Cardiac fibroblast (primary cell): ENCODE results near the gene GNA12.

Source experiments
- DNase-seq, 2 donors: peaks; one replicate each; pipeline versions ENCODE4 v3.0.0 to v3.0.0-alpha.2; 2010; ENCODE audit warnings: low read depth in 2 of 2
- H3K4me3 ChIP-seq, 2 donors: replicated peaks in 1 of 2; 1 replicate in 1 of 2; 2 replicates in 1 of 2; pipeline ENCODE4 v1.5.1; 2011; ENCODE audit warnings: low read depth in 2 of 2, low read length in 2 of 2, mild to moderate bottlenecking in 2 of 2, moderate library complexity in 1 of 2
- TF ChIP-seq, protein P1 (sequence below): IDR thresholded peaks from one replicate; pipeline ENCODE4 v1.5.1; 2011; ENCODE audit warnings: low read depth, mild to moderate bottlenecking, low read length, inconsistent platforms

GNA12 gene

DNA sequence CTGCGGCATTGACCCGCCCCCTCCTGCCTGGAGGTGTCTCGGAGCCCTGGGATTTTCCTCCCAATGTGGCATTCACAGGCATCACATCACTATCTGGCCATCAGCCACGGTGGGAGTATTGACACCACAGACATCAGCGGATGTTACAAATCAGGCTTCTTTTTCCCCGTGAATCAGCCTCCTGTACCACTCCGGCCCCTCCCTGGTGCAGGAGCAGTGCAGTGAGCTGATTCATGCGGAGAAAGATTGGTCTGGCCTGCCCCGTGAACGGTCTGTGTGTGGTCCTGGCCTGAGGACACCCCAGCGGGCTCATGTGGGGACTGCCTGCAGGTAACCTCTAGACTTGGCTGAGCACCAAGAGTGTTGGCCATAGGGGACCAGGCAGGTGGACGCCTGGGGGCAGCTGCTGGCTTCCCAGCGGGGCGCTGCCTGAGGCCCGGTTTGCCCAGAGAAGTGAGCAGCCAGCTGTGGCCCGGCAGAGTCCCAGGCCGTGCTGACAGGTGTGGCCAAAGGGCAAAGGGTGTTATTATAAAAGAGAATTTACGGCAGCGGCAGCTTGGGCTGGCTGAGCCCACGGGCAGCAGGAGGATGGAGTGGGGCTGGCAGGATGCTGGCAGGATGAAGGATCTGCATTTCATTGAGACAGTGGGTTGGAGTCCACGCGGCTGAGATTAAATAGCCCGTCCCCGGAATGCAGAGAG, 32.1 kb upstream of the GNA12 start:
- TF ChIP-seq, protein P1, sequence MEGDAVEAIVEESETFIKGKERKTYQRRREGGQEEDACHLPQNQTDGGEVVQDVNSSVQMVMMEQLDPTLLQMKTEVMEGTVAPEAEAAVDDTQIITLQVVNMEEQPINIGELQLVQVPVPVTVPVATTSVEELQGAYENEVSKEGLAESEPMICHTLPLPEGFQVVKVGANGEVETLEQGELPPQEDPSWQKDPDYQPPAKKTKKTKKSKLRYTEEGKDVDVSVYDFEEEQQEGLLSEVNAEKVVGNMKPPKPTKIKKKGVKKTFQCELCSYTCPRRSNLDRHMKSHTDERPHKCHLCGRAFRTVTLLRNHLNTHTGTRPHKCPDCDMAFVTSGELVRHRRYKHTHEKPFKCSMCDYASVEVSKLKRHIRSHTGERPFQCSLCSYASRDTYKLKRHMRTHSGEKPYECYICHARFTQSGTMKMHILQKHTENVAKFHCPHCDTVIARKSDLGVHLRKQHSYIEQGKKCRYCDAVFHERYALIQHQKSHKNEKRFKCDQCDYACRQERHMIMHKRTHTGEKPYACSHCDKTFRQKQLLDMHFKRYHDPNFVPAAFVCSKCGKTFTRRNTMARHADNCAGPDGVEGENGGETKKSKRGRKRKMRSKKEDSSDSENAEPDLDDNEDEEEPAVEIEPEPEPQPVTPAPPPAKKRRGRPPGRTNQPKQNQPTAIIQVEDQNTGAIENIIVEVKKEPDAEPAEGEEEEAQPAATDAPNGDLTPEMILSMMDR: no peak
- DNase-seq: peak; percentile 40 to 87
- no peak overlapping the region for H3K4me3 ChIP-seq

DNA sequence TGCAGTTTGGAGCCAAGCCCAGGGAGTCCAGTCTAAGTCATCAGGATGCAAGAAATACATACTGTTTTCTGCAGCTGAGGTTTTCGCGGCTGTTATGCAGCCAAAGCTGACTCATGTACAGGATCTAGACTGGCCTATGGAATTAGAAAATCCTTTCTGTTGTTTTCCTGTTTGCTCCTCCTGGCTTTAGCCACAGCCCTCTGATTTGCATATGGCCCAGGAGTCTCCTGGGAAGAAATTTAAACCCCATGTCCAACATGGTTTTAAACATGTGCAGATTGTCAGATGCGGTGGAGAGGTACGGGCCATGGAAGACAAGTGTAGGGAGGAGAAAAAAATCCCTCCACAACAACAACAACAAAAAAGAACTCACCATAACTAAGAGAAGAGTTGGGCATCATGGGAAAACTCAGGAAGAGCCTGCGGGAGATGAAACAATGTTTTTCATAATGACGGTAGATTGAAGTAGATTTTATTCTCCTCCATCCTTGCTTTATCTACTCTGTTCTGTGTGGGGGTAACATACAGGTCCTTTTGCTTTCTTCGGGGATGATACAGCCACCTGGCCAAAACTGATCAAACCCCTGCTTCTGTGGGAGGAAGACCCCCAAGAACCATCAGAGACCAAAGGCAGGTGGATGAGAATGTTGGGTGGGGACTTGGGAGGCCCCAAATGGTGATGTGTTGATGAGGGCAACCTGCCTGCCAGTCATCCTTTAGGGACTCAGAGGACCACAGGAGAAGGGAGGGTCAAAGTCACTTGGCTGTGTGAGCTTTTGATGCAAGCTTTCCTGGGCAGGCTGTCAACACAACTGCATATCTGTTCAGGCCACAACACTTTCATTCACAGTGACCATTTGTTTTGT, 29.8 kb upstream of the GNA12 start:
- DNase-seq: peak; percentile 92 to 97
- H3K4me3 ChIP-seq: no peak overlapping the region
- TF ChIP-seq, protein P1: no peak

DNA sequence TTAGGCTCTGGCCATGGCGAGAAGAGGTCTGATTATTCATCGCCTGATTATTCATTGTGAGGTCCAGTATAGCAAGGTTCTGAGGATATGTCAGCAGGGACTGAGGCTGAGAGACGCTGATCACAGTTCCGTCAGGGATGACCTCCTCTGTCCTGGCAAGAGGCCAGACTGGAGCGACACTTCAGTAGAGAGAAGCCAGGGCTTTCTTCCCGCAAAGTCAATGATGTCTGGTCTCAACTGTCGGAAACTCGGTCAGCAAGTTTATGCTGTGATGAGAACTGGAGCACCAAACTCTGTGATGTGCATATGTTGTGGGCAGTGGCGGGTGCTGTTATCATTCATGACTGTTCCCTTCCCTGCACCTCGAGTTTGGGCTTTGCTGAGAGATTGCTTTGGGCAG, 29.0 kb upstream of the GNA12 start:
- peak in 1 of 2 donors; percentile 10 for DNase-seq

DNA sequence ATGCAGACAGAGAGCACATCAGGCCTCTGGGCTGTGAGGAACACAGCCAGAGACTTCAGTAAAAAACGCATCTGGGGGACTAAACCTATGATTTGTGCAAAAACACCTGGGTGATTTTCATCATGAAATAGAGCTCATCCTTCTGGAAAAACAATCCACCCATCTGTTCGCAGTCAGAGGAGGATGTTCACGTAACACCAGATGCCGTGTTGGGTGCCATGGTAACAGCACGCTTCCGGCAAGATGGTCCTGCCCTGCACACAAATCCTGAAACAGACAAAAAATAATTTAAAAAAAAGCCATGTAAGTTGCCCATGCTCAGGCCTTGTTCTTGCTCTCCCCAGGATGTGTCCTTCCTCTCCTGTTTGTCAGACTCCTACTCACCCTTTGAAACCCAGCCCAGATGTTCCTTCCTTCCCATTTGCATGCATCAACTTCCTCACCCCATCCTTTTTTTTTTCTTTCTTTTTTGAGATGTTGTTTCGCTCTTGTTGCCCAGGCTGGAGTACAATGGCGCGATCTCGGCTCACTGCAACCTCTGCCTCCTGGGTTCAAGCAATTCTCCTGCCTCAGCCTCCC, 28.3 kb upstream of the GNA12 start:
- DNase-seq: no peak
- H3K4me3 ChIP-seq: no peak overlapping the region
- TF ChIP-seq, protein P1: no peak

More for the DNA sequence above, 29.0 kb upstream of the GNA12 start:
- H3K4me3 ChIP-seq: no peak overlapping the region
- TF ChIP-seq, protein P1: no peak

DNA sequence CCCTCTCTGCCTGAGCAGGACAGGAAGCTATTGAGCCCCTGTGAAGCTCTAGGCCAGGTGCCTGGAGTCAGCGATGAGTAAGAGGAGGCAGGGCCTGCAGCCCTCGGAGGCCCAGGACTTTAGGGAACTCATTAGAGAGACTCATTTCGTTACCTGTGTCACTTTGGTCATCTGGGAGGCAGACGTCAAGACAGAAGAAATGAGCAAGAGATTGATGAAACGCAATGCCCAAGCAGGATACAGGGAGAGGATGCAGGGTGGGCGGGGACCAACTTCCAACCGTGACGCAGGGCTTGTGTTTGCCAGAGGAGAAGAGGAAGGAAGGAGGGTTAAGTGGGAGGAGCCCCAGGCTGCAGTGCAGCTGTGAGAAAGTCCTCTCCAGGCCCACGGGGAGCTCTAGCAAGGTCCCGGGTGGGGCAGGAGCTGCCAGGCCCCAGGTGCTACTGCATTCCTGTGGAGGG, 26.4 kb upstream of the GNA12 start:
- TF ChIP-seq, protein P1: no peak
- no peak overlapping the region for H3K4me3 ChIP-seq
- DNase-seq: peak; percentile 77 to 86

DNA sequence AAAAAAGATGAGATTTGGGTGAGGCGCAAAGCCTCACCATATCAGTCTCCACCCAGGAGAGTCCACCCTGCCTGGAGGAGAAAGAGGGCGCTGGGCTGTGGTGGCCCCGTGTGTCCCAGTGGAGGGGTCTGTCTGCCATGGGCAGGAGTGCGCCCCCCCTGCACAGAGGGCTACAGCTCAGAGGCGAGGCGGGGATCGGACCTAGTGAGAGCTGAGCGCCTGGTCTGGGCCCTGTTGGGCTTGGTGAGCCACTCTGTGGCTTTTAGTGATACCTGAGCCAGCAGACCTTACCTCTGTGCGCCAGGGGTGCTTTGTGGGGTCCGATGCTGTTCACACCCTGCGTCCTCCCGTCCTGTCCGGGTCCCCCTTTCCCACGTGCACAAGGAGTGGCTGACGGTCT, 25.9 kb upstream of the GNA12 start:
- TF ChIP-seq, protein P1: no peak
- H3K4me3 ChIP-seq: no peak overlapping the region
- DNase-seq: no peak
